WI38 (cell line): Measurements from ENCODE around the gene AZGP1.

Experiments
- H3K4me3 ChIP-seq: 2 replicates; pipeline ENCODE4 v1.5.1; 2011; ENCODE audit warnings: low read depth, mild to moderate bottlenecking, control low read depth, low read length
- TF ChIP-seq, protein P1 (sequence below): IDR thresholded peaks from 2 replicates; pipeline ENCODE4 v1.5.1; 2012; ENCODE audit warnings: low read depth, mild to moderate bottlenecking, control low read depth, low read length

The AZGP1 gene

GRCh38 chr7:99975782-99976521 is at the start of gene AZGP1:
AZGP1 (minus strand) TSS chr7:99976031; CDS start chr7:99976020, 11 bp downstream.
- TF ChIP-seq, protein P1, sequence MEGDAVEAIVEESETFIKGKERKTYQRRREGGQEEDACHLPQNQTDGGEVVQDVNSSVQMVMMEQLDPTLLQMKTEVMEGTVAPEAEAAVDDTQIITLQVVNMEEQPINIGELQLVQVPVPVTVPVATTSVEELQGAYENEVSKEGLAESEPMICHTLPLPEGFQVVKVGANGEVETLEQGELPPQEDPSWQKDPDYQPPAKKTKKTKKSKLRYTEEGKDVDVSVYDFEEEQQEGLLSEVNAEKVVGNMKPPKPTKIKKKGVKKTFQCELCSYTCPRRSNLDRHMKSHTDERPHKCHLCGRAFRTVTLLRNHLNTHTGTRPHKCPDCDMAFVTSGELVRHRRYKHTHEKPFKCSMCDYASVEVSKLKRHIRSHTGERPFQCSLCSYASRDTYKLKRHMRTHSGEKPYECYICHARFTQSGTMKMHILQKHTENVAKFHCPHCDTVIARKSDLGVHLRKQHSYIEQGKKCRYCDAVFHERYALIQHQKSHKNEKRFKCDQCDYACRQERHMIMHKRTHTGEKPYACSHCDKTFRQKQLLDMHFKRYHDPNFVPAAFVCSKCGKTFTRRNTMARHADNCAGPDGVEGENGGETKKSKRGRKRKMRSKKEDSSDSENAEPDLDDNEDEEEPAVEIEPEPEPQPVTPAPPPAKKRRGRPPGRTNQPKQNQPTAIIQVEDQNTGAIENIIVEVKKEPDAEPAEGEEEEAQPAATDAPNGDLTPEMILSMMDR, result no peak
- no peak within 1 kb of the TSS for H3K4me3 ChIP-seq

DNA sequence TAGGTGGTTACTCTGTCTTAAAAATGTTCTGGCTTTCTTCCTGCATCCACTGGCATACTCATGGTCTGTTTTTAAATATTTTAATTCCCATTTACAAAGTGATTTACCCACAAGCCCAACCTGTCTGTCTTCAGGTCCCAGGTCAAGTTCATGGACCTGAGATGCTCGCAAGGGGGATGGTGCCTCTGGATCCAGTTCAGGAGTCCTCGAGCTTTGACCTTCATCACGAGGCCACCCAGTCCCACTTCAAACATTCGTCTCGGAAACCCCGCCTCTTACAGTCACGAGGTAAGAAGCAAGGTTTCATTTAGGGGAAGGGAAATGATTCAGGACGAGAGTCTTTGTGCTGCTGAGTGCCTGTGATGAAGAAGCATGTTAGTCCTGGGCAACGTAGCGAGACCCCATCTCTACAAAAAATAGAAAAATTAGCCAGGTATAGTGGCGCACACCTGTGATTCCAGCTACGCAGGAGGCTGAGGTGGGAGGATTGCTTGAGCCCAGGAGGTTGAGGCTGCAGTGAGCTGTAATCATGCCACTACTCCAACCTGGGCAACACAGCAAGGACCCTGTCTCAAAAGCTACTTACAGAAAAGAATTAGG is 48.3 kb upstream of the AZGP1 start:
- H3K4me3 ChIP-seq, result no peak overlapping the region
- TF ChIP-seq, protein P1, result no peak

DNA sequence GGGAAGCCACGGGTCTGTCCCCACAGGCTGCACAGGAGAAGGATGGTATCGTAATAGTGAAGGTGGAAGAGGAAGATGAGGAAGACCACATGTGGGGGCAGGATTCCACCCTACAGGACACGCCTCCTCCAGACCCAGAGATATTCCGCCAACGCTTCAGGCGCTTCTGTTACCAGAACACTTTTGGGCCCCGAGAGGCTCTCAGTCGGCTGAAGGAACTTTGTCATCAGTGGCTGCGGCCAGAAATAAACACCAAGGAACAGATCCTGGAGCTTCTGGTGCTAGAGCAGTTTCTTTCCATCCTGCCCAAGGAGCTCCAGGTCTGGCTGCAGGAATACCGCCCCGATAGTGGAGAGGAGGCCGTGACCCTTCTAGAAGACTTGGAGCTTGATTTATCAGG is 47.7 kb upstream of the AZGP1 start:
- H3K4me3 ChIP-seq, result no peak overlapping the region
- TF ChIP-seq, protein P1, result no peak

- no peak overlapping the region for H3K4me3 ChIP-seq
- TF ChIP-seq, protein P1, result no peak
Observed at GRCh38 chr7:100022621-100023020, 46.8 kb upstream of the AZGP1 start.

DNA sequence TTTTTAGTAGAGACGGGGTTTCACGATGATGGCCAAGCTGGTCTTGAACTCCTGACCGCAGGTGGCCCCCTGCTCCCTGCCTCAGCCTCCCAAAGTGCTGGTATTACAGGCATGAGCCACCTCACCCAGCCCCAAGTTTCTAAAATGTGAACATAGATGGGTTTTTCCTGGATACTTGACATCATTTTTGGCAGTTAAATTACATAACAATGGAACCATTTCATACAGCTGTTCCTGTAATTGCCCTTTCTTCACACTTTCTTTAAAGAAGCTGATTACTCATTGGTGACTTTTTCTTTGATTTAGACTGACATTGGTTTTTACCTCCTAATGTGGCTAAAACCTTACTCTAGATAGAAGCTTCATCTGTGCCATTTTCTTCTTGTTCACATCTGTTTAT is 45.5 kb upstream of the AZGP1 start:
- TF ChIP-seq, protein P1, result no peak
- H3K4me3 ChIP-seq, result no peak overlapping the region

DNA sequence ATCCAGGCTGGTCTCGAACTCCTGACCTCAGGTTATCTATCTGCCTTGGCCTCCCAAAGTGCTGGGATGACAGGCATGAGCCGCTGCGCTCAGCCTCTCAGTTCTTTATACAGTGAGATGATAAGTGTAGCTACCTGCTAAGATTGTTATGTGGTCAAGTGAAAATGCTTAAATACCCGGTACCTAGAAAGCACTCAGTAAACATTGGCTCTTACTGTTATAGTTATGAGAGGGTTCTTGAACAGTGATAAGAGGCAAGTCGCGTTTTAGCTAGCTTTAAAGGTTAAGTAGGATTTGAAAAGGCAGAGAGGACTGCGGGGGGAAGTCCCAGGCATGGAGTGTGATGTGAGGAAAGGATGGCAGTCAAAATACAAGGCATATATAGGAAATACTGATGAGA is 44.1 kb upstream of the AZGP1 start:
- H3K4me3 ChIP-seq, result no peak overlapping the region
- TF ChIP-seq, protein P1, result no peak

DNA sequence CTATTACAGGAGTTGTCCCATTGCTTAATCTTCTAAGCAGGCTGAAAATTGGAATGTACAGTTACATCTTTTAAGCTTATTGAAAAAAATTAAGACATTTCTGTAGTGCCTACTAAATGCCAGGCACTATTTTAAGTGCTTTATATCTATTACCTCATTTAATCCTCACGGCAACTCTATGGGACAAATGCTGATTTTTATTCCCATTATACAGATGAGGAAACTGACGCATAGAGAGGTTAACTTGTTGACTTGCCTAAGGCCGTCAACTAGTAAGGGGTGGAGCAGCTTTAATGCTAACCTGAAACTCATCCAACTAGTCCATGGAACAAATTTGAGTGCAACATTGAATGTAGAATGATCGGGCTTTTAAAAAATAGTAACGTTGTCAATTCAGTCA is 42.0 kb upstream of the AZGP1 start:
- H3K4me3 ChIP-seq, result no peak overlapping the region
- TF ChIP-seq, protein P1, result no peak
